PFSK-1 (cell line): ENCODE data around the gene APOBEC3G.

Experiments used
- POLR2AphosphoS5 ChIP-seq: IDR thresholded peaks from 2 replicates; pipeline ENCODE4 v1.6.1; 2012; ENCODE audit warnings: low read depth, mild to moderate bottlenecking, control low read depth, low read length, moderate library complexity
- SIN3A ChIP-seq: IDR thresholded peaks from 2 replicates; pipeline ENCODE4 v1.6.1; 2012; ENCODE audit warnings: mild to moderate bottlenecking, low read length, moderate library complexity, borderline replicate concordance; ENCODE audit not compliant: insufficient read depth
- TF ChIP-seq, protein P1 (sequence below), 2 experiments: IDR thresholded peaks; 2 replicates each; pipeline versions ENCODE4 v1.6.1 to v1.8.0; 2011 to 2012; ENCODE audit warnings: low read depth in 2 of 2, low read length in 2 of 2, control low read depth in 1 of 2, inconsistent platforms in 1 of 2, mild to moderate bottlenecking in 1 of 2, moderate library complexity in 1 of 2; ENCODE audit not compliant: insufficient read depth in 1 of 2

DNA sequence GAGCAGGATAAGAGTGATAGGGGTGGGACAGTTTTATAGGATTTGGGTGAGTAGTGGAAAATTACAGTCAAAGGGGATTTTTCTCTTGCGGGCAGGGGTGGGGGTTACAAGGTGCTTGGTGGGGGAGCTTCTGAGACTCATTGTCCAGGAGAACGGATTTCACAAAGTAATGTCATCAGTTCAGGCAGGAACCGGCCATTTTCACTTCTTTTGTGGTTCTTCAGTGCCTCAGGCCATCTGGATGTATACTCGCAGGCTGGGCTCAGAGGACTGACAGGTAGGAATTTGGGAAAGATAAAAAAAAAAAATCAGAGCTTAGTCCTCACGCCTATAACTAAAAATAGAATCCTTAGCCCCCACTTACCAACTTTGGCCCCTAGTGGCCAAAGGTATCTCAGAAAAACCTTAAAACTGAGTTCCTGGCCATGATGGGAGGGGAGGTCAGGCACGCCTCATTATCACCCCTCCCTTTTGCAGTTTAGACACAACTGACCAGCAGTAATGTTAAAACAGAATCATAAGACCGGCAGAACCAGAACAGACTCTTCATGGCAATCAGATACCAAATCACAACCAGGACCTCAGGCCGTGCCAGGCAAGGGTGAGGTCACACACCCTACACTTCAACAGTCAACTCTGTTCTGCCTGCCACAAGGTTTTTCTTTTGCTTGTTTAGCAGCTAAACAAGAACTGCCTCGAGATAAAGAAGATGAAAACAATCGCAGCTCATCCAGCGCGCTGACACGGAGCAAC lies 8.9 kb upstream of the APOBEC3G start:
- TF ChIP-seq SIN3A (no peak), POLR2AphosphoS5 (no peak)
- TF ChIP-seq, protein P1, sequence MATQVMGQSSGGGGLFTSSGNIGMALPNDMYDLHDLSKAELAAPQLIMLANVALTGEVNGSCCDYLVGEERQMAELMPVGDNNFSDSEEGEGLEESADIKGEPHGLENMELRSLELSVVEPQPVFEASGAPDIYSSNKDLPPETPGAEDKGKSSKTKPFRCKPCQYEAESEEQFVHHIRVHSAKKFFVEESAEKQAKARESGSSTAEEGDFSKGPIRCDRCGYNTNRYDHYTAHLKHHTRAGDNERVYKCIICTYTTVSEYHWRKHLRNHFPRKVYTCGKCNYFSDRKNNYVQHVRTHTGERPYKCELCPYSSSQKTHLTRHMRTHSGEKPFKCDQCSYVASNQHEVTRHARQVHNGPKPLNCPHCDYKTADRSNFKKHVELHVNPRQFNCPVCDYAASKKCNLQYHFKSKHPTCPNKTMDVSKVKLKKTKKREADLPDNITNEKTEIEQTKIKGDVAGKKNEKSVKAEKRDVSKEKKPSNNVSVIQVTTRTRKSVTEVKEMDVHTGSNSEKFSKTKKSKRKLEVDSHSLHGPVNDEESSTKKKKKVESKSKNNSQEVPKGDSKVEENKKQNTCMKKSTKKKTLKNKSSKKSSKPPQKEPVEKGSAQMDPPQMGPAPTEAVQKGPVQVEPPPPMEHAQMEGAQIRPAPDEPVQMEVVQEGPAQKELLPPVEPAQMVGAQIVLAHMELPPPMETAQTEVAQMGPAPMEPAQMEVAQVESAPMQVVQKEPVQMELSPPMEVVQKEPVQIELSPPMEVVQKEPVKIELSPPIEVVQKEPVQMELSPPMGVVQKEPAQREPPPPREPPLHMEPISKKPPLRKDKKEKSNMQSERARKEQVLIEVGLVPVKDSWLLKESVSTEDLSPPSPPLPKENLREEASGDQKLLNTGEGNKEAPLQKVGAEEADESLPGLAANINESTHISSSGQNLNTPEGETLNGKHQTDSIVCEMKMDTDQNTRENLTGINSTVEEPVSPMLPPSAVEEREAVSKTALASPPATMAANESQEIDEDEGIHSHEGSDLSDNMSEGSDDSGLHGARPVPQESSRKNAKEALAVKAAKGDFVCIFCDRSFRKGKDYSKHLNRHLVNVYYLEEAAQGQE (IDR thresholded peaks at IDR 0.05; ENCODE audit: insufficient read depth in 1 of 2, low read depth in 2 of 2, low read length in 2 of 2), result no peak
